Measurements from ENCODE around the gene KLHDC10.
A peak's percentile ranks its signal among the peaks of the same experiment; 100 is the strongest.
"Not testable (repeated sequence)": the region's sequence is repeated elsewhere in the genome, so short reads cannot be mapped to it uniquely, and the experiment has no call there.

KLHDC10 gene

DNA sequence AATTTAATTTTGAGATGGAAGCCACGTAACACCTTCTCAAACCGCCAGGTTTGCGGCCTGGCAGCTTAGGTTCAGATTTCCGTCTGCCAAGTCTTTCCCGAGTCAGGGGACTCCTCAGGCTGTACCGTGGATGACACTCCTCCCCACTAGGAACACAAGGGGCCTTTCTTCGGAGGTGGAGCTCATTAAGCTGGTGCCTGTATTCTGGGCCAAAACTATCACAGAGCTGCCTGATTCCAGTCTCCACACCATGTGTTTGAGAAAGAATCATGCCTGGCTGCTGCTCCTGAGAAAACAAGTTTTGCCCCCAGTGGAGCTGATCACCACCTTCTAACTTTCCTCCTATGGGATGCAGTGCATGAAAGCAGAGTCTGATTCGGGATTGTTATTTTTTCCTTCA lies 90.1 kb downstream of the KLHDC10 start:
- Mint-ChIP-seq H3K27me3 (peaks cover 8% of the 10 kb centered on the region), H3K27ac (no peak overlapping the region), H3K4me1 (ENCODE audit: low read depth) (no peaks in the 10 kb centered on the region), H3K36me3 (ENCODE audit: low read depth) (peaks cover 78% of the 10 kb centered on the region), H3K9me3 (peaks cover 21% of the 10 kb centered on the region), H3K4me3 (no peak overlapping the region)
- DNase-seq, result no peak

GRCh38 chr7:130162196-130162595 lies 91.9 kb downstream of the KLHDC10 start:
- Mint-ChIP-seq H3K9me3 (peaks cover 21% of the 10 kb centered on the region), H3K27ac (no peak overlapping the region), H3K4me1 (ENCODE audit: low read depth) (no peaks in the 10 kb centered on the region), H3K27me3 (no peaks in the 10 kb centered on the region), H3K36me3 (ENCODE audit: low read depth) (peaks cover 90% of the 10 kb centered on the region), H3K4me3 (no peak overlapping the region)
- DNase-seq, result no peak

DNA sequence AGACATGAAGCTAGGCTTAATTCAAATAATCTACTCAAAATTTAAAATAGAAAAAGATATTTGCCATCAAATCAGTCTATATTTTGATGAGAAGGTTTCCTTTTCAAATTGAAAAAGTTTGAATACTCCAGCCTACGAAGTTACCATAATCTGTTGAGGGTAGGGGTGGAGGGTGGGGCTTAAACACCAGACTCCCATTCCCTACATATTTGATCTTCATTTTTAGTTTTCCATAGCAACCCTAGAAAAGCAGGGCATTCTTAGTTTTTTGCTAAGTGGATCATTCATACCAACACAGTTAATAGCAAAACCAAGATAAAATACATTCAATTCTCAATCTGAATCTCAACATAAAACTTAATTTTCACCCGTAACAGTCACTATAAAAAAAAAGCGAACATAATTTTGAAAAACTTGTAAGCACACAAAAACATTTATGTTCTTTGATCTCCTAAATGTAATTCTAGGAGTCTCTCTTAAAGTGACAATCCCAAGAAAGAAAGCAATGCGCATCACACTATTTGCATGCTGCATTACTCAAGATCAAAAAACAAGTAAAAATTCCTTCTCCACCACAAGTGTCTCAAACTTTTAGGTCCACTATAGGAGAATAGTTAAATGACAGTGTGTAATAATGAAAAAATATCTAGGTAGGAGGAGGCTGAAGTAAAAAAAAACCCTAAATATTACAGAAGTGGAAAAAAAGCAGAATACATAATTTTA lies 104.1 kb downstream of the KLHDC10 start:
- no peaks in the 10 kb centered on the region for H3K9me3 Mint-ChIP-seq
- H3K27me3 Mint-ChIP-seq, result no peaks in the 10 kb centered on the region
- H3K36me3 Mint-ChIP-seq (ENCODE audit: low read depth), result peaks cover 84% of the 10 kb centered on the region
- no peak overlapping the region for H3K27ac Mint-ChIP-seq
- no peaks in the 10 kb centered on the region for H3K4me1 Mint-ChIP-seq (ENCODE audit: low read depth)
- DNase-seq, result no peak
- no peak overlapping the region for H3K4me3 Mint-ChIP-seq

DNA sequence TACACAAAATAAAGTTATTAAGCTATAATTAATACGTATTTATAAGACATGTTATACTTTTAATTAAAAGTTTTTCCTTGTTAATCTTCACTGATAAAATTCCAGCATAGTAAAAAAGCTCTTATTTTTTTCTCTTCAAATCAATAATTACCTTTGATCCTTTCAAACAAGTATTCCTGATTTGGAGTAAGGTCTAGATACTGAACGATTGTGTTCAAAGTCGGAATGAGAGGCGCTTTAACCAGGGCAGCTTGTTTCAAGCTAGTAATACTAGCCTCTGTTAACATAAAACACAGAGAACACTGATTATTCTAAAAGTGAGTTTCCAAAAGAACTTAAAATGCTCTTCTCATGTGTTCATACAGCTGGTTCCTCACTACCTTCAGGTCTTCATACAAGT lies 107.9 kb downstream of the KLHDC10 start:
- H3K4me3 Mint-ChIP-seq, result no peak overlapping the region
- no peak for DNase-seq
- H3K9me3 Mint-ChIP-seq, result no peaks in the 10 kb centered on the region
- peaks cover 26% of the 10 kb centered on the region for H3K4me1 Mint-ChIP-seq (ENCODE audit: low read depth)
- no peak overlapping the region for H3K27ac Mint-ChIP-seq
- peaks cover 88% of the 10 kb centered on the region for H3K36me3 Mint-ChIP-seq (ENCODE audit: low read depth)
- no peaks in the 10 kb centered on the region for H3K27me3 Mint-ChIP-seq

- Mint-ChIP-seq H3K9me3 (no peaks in the 10 kb centered on the region), H3K27ac (no peak overlapping the region), H3K27me3 (no peaks in the 10 kb centered on the region)
Observed at GRCh38 chr7:130179631-130180030, 109.3 kb downstream of the KLHDC10 start.

GRCh38 chr7:130180571-130181262 lies 110.4 kb downstream of the KLHDC10 start:
- peaks cover 88% of the 10 kb centered on the region for H3K36me3 Mint-ChIP-seq (ENCODE audit: low read depth)
- peaks cover 31% of the 10 kb centered on the region for H3K4me1 Mint-ChIP-seq (ENCODE audit: low read depth)
- no peaks in the 10 kb centered on the region for H3K27me3 Mint-ChIP-seq
- H3K4me3 Mint-ChIP-seq, result peak overlapping the region; percentile 8
- H3K27ac Mint-ChIP-seq, result peak overlapping the region; percentile 94
- peak; percentile 60 for DNase-seq
- no peaks in the 10 kb centered on the region for H3K9me3 Mint-ChIP-seq

More at GRCh38 chr7:130179631-130180030, 109.3 kb downstream of the KLHDC10 start:
- DNase-seq, result no peak
- Mint-ChIP-seq H3K4me3 (no peak overlapping the region), H3K36me3 (ENCODE audit: low read depth) (peaks cover 89% of the 10 kb centered on the region), H3K4me1 (ENCODE audit: low read depth) (peaks cover 31% of the 10 kb centered on the region)

GRCh38 chr7:130181263-130181605 lies 110.9 kb downstream of the KLHDC10 start:
- no peaks in the 10 kb centered on the region for H3K9me3 Mint-ChIP-seq
- H3K36me3 Mint-ChIP-seq (ENCODE audit: low read depth), result peaks cover 87% of the 10 kb centered on the region
- peak overlapping the region; percentile 94 for H3K27ac Mint-ChIP-seq
- peaks cover 31% of the 10 kb centered on the region for H3K4me1 Mint-ChIP-seq (ENCODE audit: low read depth)
- H3K27me3 Mint-ChIP-seq, result no peaks in the 10 kb centered on the region
- no peak overlapping the region for H3K4me3 Mint-ChIP-seq
- DNase-seq, result no peak

DNA sequence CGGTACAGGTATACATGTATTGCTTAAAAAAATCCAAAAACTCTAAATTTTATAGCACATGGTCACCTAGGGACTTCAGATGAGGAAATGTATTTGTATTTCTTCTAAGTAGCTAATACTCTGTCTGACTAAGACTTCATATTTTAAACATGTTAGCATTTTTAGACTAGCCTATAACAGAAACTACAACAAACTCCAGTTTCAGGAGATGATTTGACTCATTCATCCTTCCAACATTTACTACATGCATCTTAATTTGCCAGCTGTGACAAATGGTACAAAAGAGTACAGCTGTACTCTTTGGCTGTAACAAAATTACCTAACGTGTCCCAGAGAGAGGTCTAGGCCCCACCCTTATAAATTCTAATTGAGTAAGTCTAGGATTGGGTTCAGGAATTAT lies 112.7 kb downstream of the KLHDC10 start:
- peak overlapping the region; percentile 84 for H3K27ac Mint-ChIP-seq
- peaks cover 40% of the 10 kb centered on the region for H3K4me1 Mint-ChIP-seq (ENCODE audit: low read depth)
- H3K27me3 Mint-ChIP-seq, result no peaks in the 10 kb centered on the region
- no peaks in the 10 kb centered on the region for H3K9me3 Mint-ChIP-seq
- DNase-seq, result no peak
- peaks cover 84% of the 10 kb centered on the region for H3K36me3 Mint-ChIP-seq (ENCODE audit: low read depth)
- H3K4me3 Mint-ChIP-seq, result no peak overlapping the region

- not testable (repeated sequence) for H3K4me3 Mint-ChIP-seq, H3K9me3 Mint-ChIP-seq, H3K27me3 Mint-ChIP-seq, H3K27ac Mint-ChIP-seq, DNase-seq
- Mint-ChIP-seq H3K36me3 (ENCODE audit: low read depth) (peaks cover 83% of the 10 kb centered on the region), H3K4me1 (ENCODE audit: low read depth) (peaks cover 43% of the 10 kb centered on the region)
Observed at GRCh38 chr7:130184349-130184748, 114.0 kb downstream of the KLHDC10 start.

All from activated T-cell treated with anti-CD3 and anti-CD28 coated beads, Interleukin-2, amount 50 U/mL, for 24 hours (primary cell).